Stimulated activated naive CD4-positive, alpha-beta T cell treated with Interleukin-2 at 50 U/mL for 16 hours (primary cell): Measurements from ENCODE around the gene DOLPP1.
"Not testable (repeated sequence)": the region's sequence is repeated elsewhere in the genome, so short reads cannot be mapped to it uniquely, and the experiment has no call there.

Source experiments
- DNase-seq: peaks from one replicate; lab custom pipeline; 2025; lab: John Stamatoyannopoulos, UW

DOLPP1 gene, protein sequence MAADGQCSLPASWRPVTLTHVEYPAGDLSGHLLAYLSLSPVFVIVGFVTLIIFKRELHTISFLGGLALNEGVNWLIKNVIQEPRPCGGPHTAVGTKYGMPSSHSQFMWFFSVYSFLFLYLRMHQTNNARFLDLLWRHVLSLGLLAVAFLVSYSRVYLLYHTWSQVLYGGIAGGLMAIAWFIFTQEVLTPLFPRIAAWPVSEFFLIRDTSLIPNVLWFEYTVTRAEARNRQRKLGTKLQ

GRCh38 chr9:129080601-129081387, at the start of gene DOLPP1:
Gene DOLPP1, plus strand, starts transcription at chr9:129081111. Its CDS starts 21 bp downstream, at chr9:129081132.
- DNase-seq = peak; percentile 99

GRCh38 chr9:129031514-129031913, 49.4 kb upstream of the DOLPP1 start:
- no peak for DNase-seq

- no peak for DNase-seq
Observed at GRCh38 chr9:129032541-129033159, 48.3 kb upstream of the DOLPP1 start.

DNA sequence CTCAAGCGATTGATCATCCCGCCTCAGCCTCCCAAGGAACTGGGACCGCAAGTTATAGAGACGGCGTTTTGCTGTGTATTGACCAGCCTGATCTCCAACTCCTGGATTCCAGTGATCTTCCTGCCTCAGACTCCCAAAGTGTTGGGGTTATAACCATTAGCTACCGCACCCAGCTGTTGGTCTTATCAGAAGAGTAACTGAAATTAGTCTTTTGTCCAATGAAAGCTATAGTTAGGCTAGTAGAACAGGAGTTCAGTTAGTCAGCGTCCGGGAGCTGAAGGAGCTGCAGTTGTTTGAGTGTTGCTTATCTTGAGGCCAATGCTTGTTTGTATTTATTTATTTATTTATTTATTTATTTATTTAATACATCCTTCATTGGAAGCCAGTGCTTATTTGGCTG, 47.7 kb upstream of the DOLPP1 start:
- DNase-seq = no peak

DNA sequence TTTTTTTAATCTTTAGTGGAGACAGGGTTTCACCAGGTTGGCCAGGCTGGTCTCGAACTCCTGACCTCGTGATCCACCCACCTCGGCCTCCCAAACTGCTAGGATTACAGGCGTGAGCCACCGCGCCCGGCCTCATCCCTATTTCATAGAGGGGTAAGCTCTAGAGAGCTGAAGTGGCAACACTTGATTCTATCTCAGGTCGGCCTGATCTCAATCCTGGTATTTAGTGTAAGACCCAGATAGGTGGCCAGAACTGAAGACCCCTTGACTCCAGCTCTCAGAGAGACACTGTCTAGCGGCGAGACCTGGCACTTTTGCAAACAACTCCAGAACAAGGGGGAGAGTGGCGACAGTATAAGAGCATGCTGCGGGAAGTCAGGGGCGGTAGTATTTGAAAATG, 45.1 kb upstream of the DOLPP1 start:
- not testable (repeated sequence) for DNase-seq

GRCh38 chr9:129036241-129036922, 44.5 kb upstream of the DOLPP1 start, which contains the start of gene MIGA2:
Gene MIGA2, plus strand, starts transcription at chr9:129036626. Its CDS starts 3,969 bp downstream, at chr9:129040595.
- DNase-seq = peak; percentile 96

DNA sequence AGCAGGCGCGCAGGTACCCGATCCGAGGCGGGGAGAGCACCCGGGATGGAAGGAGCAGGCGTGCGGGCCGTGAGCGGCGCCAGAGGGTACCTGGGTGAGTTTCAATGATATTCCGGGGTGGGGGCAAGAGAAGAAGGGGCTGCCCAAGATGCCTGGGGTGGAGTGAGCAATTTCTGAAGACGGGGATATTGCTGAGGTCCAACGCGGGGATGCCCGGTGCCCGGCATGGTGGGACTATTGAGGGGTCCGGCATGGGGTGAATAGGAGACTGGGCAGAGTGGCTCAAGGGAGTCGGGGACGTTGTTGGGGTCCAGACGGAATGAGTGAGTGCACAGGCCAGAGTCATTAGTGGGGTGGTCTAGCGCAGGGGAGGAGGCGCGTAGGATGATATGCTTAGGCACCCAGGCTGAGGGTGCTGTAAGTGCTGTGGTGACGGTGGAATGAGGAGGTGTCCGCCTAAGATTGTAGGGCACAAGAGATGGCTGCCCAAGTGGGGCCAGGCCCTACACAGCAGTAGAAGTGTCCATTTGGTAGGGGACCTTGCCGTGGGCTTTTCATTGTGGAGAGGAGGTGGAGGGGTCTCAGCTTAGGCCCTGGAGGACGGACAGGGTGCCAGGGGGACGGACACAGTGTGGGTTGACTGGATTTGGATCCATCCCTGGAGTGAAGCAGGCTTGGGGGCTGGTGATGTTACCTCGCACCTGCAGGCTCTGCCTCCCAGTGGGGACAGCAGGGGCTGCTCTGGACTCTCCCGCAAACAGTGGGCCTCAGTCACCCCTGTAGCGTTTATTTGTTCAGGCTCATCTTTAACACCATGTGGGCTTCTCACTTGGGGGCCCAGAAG, 43.8 kb upstream of the DOLPP1 start:
- DNase-seq = no peak

DNA sequence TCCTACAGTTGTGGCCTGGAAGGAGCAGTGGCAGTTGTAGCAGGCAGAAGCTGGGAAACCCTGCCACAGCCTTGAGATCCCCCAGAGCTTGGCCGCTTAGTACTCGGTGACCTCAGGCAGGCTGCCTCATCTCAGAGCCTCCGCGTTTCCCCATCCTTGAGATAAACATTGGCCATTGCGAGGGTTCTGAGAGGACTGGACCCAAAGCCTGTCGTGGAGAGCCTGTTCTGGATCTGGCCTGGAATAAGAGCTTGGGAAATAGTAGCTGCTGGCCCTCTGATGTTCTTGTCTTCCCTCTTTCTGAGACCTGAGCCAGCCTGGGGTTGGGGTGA, 43.2 kb upstream of the DOLPP1 start:
- DNase-seq = no peak

DNA sequence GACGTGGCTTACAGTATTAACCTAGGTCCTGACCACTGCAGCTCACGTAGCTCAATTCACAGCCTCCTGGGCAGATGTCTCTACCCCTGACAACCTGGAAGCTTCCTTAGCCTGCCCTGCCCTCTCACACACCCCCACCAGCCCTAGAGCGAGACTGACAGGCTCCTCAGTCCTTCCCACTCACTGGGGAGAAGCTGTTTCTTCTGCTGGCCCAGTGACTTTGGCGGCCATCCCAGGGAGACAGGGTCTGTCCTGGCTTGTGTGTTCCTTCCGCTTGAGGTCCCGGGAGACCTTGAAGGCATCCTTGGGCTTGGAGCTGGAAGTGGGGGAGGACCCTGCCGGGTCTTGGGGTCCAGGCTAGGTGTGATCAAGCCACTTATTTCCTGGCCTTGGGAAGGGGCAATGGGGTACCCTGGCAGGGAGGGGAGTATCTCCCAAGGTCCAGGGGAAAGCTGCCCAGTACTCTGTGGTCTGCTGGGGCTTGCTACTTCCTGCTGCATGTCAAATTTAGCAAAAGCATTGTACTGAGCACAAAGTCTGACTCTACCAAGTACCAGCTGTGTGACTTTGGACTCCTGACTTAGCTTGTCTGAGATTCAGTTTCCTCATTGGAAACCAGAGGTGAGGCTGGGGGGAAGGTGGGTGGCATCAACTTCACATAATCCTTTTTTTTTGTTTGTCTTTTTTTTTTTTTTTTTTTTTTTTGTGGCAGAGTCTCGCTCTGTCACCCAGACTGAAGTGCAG, 42.6 kb upstream of the DOLPP1 start:
- DNase-seq = no peak

- DNase-seq = no peak
Observed at GRCh38 chr9:129040113-129040643, 40.7 kb upstream of the DOLPP1 start.

- no peak for DNase-seq
Observed at GRCh38 chr9:129042016-129042415, 38.9 kb upstream of the DOLPP1 start.

DNA sequence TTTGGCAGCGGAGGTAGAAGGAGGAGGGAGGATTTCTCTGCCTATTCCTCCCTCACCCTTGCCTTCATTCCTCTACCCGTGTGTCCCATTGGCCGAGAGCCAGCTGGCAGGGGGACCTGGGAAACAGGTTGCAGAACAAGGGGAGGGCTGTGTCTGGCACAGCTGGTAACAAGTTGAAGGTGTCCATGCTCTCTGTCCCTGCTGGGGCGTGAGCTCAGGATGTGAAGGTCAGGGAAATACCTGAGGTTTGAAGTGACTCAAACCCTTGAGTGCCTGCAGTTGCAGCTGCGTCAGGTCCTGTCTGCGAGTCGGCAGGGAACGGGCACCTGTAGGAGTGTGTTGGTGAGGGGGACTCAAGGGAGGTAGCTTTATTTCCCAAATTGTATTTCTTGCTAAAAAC, 28.3 kb upstream of the DOLPP1 start:
- DNase-seq = no peak

GRCh38 chr9:129053020-129053419, 27.9 kb upstream of the DOLPP1 start:
- DNase-seq = no peak

GRCh38 chr9:129054163-129054851, 26.6 kb upstream of the DOLPP1 start:
- DNase-seq = no peak

- no peak for DNase-seq
Observed at GRCh38 chr9:129058965-129059795, 21.7 kb upstream of the DOLPP1 start.

DNA sequence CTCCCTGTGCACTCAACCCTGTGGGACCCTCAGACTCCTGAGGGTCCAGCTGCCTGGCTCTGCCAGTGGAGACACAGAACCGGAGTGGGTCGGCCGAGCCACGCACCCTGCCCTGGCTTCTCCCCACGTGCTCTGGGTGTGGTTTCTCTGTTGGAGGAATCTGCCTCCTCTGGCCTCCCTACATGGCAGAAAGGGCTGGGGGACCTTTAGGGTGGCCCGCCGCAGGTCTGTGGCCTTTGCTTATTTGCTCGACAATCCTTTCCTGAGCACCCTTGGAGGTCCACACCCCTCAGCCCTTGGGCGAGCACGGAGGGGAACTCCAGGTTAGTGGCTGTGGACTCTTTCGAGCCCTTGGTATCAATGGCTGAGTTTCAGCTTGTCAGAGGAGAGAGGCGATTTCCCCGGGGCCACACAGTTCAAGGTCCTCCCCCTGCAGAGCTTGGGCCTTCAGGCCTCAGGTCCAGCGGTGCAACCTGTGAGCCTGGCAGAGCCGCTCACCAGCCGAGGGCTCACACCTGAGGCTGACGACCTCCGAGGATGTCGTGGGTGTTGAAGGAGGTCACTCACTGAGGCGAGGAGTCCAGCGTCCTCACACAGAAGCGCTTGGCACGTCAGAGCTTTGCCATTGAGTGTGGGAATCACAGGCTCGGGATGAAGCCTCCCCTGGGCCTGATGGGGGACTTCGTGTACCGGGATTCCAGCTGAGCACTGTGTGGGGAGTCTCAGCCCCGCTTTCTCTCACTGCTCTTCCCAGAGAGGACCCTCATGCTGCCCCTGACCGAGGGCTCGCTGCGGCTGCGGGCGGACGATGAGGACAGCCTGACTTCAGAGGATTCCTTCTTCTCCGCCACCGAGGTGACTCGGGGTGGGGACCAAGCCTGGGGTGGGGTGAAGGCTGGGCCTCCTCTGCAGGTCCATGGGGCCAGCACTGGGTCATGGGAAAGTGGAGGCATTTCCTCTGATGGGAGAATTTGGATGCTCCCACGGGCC, 20.8 kb upstream of the DOLPP1 start:
- DNase-seq = no peak

GRCh38 chr9:129060991-129061390, 19.9 kb upstream of the DOLPP1 start:
- DNase-seq = no peak

DNA sequence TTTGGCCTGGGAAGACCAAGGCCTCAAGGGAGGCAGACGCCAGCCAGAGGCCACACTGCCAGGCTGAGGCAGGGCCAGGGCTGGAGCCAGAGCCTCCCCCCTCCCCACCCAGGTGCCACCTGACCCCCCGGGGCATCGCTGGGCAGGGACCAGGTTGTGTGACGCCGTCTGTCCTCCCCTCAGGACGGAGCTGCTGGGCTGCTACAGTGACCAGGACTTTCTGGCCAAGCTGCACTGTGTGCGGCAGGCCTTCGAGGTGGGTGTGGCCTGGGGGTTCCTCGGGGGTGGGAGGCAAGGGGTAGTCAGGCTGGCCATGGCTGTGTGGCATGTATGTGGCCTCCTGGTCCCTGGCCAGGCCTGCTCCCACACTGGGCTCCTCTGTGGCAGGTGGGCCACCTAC, 17.9 kb upstream of the DOLPP1 start:
- DNase-seq = no peak
